ENCODE results near the gene DOC2A.

Gene DOC2A

GRCh38 chr16:29995911-29996765 lies 14.7 kb downstream of the DOC2A start, which contains the start of gene INO80E:
Gene INO80E (plus strand): TSS chr16:29996241. CDS start chr16:29996311, 70 bp downstream.
- TF ChIP-seq CTCF (IDR thresholded peaks at IDR 0.05): no peak

- TF ChIP-seq CTCF (IDR thresholded peaks at IDR 0.05): no peak
These were observed 15.4 kb downstream of the DOC2A start, which contains the start of gene HIRIP3 for GRCh38 chr16:29995324-29995910. Gene HIRIP3 (minus strand): TSS chr16:29995617. CDS start chr16:29995605, 12 bp downstream.

- no peak for TF ChIP-seq CTCF (IDR thresholded peaks at IDR 0.05)
These were observed 16.1 kb downstream of the DOC2A start for GRCh38 chr16:29994600-29995323.

GRCh38 chr16:29993903-29994599 lies 16.8 kb downstream of the DOC2A start:
- no peak for TF ChIP-seq CTCF (IDR thresholded peaks at IDR 0.05)

DNA sequence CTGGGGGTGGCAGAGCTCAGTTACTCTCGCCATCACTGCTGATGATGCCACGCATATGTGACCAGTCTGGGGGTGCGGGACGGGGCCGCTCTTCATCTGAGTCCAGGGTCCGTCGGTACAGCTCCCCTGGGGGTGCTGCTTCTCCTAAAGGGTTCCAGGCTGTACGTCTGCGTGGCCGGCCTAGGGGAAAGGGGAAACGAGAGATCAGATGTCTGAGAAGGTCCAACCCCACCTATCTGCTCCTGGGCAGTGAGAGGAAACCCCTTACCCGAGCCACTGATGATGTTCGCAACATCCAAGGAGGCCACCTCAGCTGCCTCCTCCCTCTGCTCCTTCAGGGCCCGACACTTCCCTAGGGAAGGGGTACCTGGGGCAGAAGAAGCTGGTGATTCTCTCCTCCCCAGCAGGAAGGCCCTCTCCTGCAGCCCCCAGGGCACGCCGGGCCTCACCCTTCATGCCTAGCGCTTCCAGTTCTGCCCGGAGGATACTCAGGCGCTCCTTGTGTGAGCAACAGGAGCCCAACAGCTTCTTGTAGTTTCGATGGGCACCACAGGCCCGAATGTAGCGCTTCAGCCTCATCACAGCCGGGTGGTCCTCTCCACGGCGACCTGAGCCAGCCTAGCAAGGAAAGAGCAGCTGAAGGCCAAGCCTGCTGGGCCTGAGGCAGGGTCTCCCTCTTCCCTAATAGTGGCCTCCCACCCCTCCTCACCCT lies 17.5 kb downstream of the DOC2A start:
- no peak for TF ChIP-seq CTCF (IDR thresholded peaks at IDR 0.05)

- TF ChIP-seq CTCF (IDR thresholded peaks at IDR 0.05): no peak
These were observed 18.4 kb downstream of the DOC2A start for GRCh38 chr16:29992344-29992967.
